GM12801 (cell line): ENCODE results near the gene PCTP.

Experiments used
- TF ChIP-seq, protein P1 (sequence below): IDR thresholded peaks from one replicate; pipeline ENCODE4 v1.5.1; 2011; ENCODE audit warnings: control low read depth; ENCODE audit not compliant: insufficient read length; ENCODE audit errors: extremely low read depth

Gene PCTP

DNA sequence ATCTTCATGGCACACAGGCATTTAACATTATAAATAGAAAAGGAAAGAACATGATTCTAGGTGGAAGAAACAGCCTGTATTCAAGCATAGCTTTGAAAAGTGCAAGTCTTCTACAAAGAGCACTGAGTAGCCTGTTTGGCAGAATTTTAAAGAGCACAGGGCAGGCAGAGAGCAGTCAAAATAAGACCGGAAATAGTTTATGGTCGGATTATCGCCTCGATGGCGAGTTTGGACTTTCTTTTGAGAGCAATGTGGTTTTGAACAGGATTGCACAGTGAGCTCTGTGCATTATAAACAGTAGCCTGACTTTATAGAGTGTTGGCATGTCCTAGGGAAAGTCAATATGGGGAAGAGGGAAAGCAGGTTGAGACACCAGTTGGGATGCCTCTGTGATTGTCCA is 22.0 kb upstream of the PCTP start:
- TF ChIP-seq, protein P1, sequence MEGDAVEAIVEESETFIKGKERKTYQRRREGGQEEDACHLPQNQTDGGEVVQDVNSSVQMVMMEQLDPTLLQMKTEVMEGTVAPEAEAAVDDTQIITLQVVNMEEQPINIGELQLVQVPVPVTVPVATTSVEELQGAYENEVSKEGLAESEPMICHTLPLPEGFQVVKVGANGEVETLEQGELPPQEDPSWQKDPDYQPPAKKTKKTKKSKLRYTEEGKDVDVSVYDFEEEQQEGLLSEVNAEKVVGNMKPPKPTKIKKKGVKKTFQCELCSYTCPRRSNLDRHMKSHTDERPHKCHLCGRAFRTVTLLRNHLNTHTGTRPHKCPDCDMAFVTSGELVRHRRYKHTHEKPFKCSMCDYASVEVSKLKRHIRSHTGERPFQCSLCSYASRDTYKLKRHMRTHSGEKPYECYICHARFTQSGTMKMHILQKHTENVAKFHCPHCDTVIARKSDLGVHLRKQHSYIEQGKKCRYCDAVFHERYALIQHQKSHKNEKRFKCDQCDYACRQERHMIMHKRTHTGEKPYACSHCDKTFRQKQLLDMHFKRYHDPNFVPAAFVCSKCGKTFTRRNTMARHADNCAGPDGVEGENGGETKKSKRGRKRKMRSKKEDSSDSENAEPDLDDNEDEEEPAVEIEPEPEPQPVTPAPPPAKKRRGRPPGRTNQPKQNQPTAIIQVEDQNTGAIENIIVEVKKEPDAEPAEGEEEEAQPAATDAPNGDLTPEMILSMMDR, result no peak

GRCh38 chr17:55729484-55729883 is 21.4 kb upstream of the PCTP start:
- TF ChIP-seq, protein P1, result no peak

GRCh38 chr17:55730380-55730779 is 20.5 kb upstream of the PCTP start:
- TF ChIP-seq, protein P1, result no peak

GRCh38 chr17:55730808-55731207 is 20.0 kb upstream of the PCTP start:
- TF ChIP-seq, protein P1, result no peak

GRCh38 chr17:55731586-55732250 is 19.1 kb upstream of the PCTP start:
- TF ChIP-seq, protein P1, result no peak

DNA sequence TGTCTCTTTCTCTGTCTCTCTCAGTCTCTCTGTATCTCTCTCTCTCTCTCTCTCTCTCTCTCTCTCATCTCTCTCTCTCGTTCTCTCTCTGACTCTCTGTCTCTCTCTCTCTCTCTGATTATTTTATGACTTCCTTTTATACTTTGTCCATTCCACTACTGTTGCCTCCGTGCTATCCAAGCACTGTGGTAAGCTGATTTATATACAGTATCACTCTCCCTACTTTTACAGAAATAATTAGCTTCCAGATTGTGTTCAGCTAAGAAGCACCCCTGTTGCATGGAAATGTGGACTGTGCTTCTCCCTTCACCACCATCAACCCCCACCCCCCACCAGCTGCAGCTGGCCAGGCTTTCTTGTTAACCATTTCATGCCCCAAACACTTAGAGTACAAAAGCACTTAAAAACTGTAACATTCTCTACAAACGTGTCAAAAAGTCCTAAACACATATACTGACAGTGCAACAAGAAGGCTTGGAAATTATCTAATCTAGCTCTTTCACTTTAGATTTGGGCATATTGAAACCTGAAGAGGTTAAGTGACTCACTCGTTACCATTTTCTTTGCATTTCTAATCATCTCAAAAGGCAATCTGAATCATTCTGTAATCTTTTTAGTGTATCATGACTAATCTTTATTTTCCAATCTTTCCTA is 16.6 kb upstream of the PCTP start:
- TF ChIP-seq, protein P1, result no peak

DNA sequence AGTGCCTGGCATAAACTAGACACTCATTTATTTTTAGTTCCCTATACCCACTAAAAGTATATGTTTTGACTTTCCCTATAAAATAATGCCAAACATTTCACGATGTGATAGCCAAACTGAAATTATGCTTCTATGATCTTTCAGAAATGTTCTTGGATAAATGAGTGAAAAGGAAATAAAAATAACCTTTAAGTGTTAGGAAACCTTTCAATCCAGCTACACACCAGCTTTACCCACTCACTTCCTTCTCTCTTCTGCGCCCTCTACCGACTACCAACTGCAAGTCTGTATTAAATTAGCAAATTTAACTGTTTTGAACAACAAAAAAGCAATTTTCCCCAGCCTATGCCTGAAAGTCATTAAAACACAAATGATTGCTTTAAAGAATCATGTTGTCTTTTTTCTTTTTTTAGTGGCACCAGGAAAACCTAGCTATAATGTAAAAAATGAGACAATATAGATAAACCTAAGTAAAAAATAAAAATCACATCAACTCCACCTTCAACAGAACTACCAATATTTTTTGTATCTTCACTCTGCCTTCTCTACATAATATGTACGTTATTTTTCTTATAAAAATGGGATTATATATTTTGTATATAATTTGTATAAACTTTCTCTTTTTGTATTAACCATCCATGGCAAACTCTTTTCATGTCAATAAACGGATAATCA is 15.0 kb upstream of the PCTP start:
- TF ChIP-seq, protein P1, result peak; percentile 20
